GM18508 (cell line): ENCODE data around the gene TXNDC2.
A peak's percentile ranks its signal among the peaks of the same experiment; 100 is the strongest.
"Not testable (repeated sequence)": the region's sequence is repeated elsewhere in the genome, so short reads cannot be mapped to it uniquely, and the experiment has no call there.

ENCODE experiments used
- ATAC-seq: cut with Tn5 transposase; IDR thresholded peaks from one replicate; pipeline ENCODE4 v1.9.1; 2021; ENCODE audit warnings: moderate number of reproducible peaks; ENCODE audit not compliant: insufficient read depth, unreplicated experiment

Gene TXNDC2

GRCh38 chr18:9878095-9878494, 7.7 kb upstream of the TXNDC2 start:
- no peak for ATAC-seq

- ATAC-seq, result no peak
Observed at GRCh38 chr18:9878783-9879242, 7.0 kb upstream of the TXNDC2 start.

GRCh38 chr18:9884090-9884489, 1.7 kb upstream of the TXNDC2 start:
- ATAC-seq, result no peak

GRCh38 chr18:9884532-9885140, 1.1 kb upstream of the TXNDC2 start:
- ATAC-seq, result no peak

GRCh38 chr18:9886005-9886348, 204 bp downstream of the TXNDC2 start:
- ATAC-seq, result no peak

- ATAC-seq, result no peak
Observed at GRCh38 chr18:9887992-9888391, 2.2 kb downstream of the TXNDC2 start.

GRCh38 chr18:9890196-9890595, 4.4 kb downstream of the TXNDC2 start:
- ATAC-seq, result no peak

- ATAC-seq, result no peak
Observed at GRCh38 chr18:9890957-9891356, 5.2 kb downstream of the TXNDC2 start.

- not testable (repeated sequence) for ATAC-seq
Observed at GRCh38 chr18:9891515-9891914, 5.7 kb downstream of the TXNDC2 start.

GRCh38 chr18:9894454-9895068, 8.8 kb downstream of the TXNDC2 start:
- no peak for ATAC-seq

- no peak for ATAC-seq
Observed at GRCh38 chr18:9897129-9897528, 11.4 kb downstream of the TXNDC2 start.

- ATAC-seq, result not testable (repeated sequence)
Observed at GRCh38 chr18:9897787-9898291, 12.1 kb downstream of the TXNDC2 start.

GRCh38 chr18:9898792-9899549, 13.2 kb downstream of the TXNDC2 start:
- peak; percentile 47 for ATAC-seq

GRCh38 chr18:9899550-9899930, 13.8 kb downstream of the TXNDC2 start:
- ATAC-seq, result not testable (repeated sequence)

- ATAC-seq, result no peak
Observed at GRCh38 chr18:9900699-9901098, 14.9 kb downstream of the TXNDC2 start.

- no peak for ATAC-seq
Observed at GRCh38 chr18:9901377-9901776, 15.6 kb downstream of the TXNDC2 start.

GRCh38 chr18:9902264-9902663, 16.5 kb downstream of the TXNDC2 start:
- ATAC-seq, result not testable (repeated sequence)

GRCh38 chr18:9902832-9903231, 17.1 kb downstream of the TXNDC2 start:
- ATAC-seq, result no peak

GRCh38 chr18:9905401-9905922, 19.7 kb downstream of the TXNDC2 start:
- ATAC-seq, result no peak

GRCh38 chr18:9906481-9906880, 20.7 kb downstream of the TXNDC2 start:
- ATAC-seq, result no peak

GRCh38 chr18:9907867-9908266, 22.1 kb downstream of the TXNDC2 start:
- no peak for ATAC-seq
